ENCODE results near the gene RNF157.

DNA sequence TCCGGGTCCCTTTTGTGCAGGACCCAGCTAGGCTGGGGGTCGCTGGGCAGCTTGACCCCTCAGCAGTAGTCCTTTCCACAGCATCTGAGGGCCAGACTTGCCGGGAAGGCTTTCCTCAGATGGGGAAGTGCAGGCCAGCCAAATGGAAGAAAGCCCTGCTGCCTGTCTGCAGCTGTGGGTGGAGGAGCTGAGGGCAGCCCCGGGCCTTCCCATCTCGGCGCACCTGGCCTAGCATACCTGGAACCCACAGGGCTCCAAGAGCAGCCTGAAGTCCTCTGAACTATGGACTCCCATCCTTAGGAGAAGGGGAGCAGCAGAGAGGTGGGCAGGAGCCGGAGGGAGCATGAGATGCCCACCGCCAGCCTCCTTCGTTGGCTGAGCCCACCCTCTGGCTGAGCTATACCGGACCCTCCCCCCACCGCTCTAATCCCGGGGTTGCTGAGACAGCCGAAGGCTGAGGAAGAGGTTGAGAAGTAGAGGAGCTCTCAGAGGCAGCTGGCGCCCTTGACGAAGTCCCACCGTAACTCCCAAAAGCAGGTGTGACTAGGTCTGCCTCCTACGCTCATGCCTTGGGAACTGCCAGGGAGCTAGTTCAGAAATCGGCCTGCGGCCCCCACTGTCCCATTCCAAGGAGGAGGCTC, 38.1 kb upstream of the RNF157 start:
- TF ChIP-seq TAF15 (IDR thresholded peaks at IDR 0.05; ENCODE audit: low read depth, low read length) (no peak), GABPA (tag; conservative IDR thresholded peaks at IDR 0.05; ENCODE audit: low read depth) (no peak), FOXJ3 (CRISPR knock-in tag; IDR thresholded peaks at IDR 0.05) (no peak), ZBTB7A (IDR thresholded peaks at IDR 0.05; ENCODE audit: borderline replicate concordance, control insufficient read depth, low read depth, low read length) (no peak), SLC30A9 (CRISPR knock-in tag; IDR thresholded peaks at IDR 0.05) (no peak), HIVEP1 (CRISPR knock-in tag; IDR thresholded peaks at IDR 0.05) (no peak), KLF16 (IDR thresholded peaks at IDR 0.05) (no peak), RCOR1 (IDR thresholded peaks at IDR 0.05; ENCODE audit: borderline replicate concordance in 1 of 2, low read depth in 2 of 2, low read length in 2 of 2) (no peak)
- TF ChIP-seq, protein P1, sequence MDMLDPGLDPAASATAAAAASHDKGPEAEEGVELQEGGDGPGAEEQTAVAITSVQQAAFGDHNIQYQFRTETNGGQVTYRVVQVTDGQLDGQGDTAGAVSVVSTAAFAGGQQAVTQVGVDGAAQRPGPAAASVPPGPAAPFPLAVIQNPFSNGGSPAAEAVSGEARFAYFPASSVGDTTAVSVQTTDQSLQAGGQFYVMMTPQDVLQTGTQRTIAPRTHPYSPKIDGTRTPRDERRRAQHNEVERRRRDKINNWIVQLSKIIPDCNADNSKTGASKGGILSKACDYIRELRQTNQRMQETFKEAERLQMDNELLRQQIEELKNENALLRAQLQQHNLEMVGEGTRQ (CRISPR knock-in tag; IDR thresholded peaks at IDR 0.05), result no peak
